ENCODE measurements around the gene MEIOC. TPM values are rescaled to one million over a fixed set of nuclear protein-coding genes. Genes with fewer than 3 reads are reported as not detected.

The MEIOC gene
- total RNA-seq, 2 experiments from 2014 or later = 0.16 to 0.25 TPM

- H3K27me3 Mint-ChIP-seq = peaks cover 36% of the 10 kb centered on the region
- H3K4me3 Mint-ChIP-seq = no peak overlapping the region
- TF ChIP-seq, protein P1, sequence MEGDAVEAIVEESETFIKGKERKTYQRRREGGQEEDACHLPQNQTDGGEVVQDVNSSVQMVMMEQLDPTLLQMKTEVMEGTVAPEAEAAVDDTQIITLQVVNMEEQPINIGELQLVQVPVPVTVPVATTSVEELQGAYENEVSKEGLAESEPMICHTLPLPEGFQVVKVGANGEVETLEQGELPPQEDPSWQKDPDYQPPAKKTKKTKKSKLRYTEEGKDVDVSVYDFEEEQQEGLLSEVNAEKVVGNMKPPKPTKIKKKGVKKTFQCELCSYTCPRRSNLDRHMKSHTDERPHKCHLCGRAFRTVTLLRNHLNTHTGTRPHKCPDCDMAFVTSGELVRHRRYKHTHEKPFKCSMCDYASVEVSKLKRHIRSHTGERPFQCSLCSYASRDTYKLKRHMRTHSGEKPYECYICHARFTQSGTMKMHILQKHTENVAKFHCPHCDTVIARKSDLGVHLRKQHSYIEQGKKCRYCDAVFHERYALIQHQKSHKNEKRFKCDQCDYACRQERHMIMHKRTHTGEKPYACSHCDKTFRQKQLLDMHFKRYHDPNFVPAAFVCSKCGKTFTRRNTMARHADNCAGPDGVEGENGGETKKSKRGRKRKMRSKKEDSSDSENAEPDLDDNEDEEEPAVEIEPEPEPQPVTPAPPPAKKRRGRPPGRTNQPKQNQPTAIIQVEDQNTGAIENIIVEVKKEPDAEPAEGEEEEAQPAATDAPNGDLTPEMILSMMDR (IDR thresholded peaks at IDR 0.05) = no peak
- H3K36me3 Mint-ChIP-seq (ENCODE audit: low read depth) = no peaks in the 10 kb centered on the region
- ATAC-seq (no peak), DNase-seq (no peak)
- H3K9me3 Mint-ChIP-seq = no peaks in the 10 kb centered on the region
- ChIA-PET POLR2A (no interaction called here), CTCF (no interaction called here)
- H3K27ac Mint-ChIP-seq = no peak overlapping the region
- intact Hi-C loops (cut with micrococcal nuclease) = no loop called here
- peaks cover 7% of the 10 kb centered on the region for H3K4me1 Mint-ChIP-seq (ENCODE audit: low read depth)
These were observed 3.5 kb upstream of the MEIOC start for GRCh38 chr17:44652727-44653126.

GRCh38 chr17:44653384-44653783, 2.9 kb upstream of the MEIOC start:
- Mint-ChIP-seq H3K27ac (no peak overlapping the region), H3K9me3 (no peaks in the 10 kb centered on the region), H3K36me3 (ENCODE audit: low read depth) (no peaks in the 10 kb centered on the region), H3K27me3 (peaks cover 32% of the 10 kb centered on the region), H3K4me1 (ENCODE audit: low read depth) (peaks cover 7% of the 10 kb centered on the region), H3K4me3 (no peak overlapping the region)
- ChIA-PET CTCF (interaction anchor here (1.8 kb wide), 1 partner anchor 10 kb away, joined by 5 read pairs; no protein-coding TSS in a partner anchor), POLR2A (no interaction called here)
- intact Hi-C loops (cut with micrococcal nuclease) = no loop called here
- no peak for ATAC-seq
- DNase-seq = no peak
- TF ChIP-seq, protein P1 (IDR thresholded peaks at IDR 0.05) = no peak

GRCh38 chr17:44653954-44654353, 2.3 kb upstream of the MEIOC start:
- H3K4me3 Mint-ChIP-seq = no peak overlapping the region
- H3K27me3 Mint-ChIP-seq = peaks cover 30% of the 10 kb centered on the region
- no peak overlapping the region for H3K27ac Mint-ChIP-seq
- no peaks in the 10 kb centered on the region for H3K36me3 Mint-ChIP-seq (ENCODE audit: low read depth)
- intact Hi-C loops (cut with micrococcal nuclease) = no loop called here
- CTCF ChIA-PET = interaction anchor here (1.8 to 2.5 kb wide), 2 partner anchors 10 to 17 kb away, joined by 5 to 9 read pairs; no protein-coding TSS in a partner anchor
- H3K4me1 Mint-ChIP-seq (ENCODE audit: low read depth) = peaks cover 7% of the 10 kb centered on the region
- no peak for ATAC-seq
- DNase-seq = no peak
- POLR2A ChIA-PET = no interaction called here
- no peaks in the 10 kb centered on the region for H3K9me3 Mint-ChIP-seq
- TF ChIP-seq, protein P1 (IDR thresholded peaks at IDR 0.05) = no peak

DNA sequence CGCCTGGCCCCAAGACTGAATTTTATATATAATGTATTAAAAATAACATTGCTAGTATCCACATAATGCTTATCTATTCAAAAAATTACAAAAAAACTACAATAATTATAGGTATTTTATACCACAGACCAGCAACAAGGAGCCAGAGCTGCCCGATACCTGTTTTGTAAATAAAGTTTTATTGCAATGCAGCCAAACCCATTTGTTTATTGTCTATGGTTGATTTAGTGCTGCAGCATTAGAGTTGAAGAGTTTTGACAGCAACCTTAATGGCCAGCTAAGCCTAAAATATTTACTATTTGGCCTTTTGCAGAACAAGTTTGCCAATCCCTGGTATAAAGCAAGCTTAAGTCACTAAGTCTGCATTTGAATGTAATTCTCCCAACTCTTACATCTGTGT, 5.6 kb downstream of the MEIOC start:
- Mint-ChIP-seq H3K4me3 (no peak overlapping the region), H3K27ac (no peak overlapping the region), H3K36me3 (ENCODE audit: low read depth) (no peaks in the 10 kb centered on the region), H3K9me3 (no peaks in the 10 kb centered on the region), H3K27me3 (peaks cover 10% of the 10 kb centered on the region), H3K4me1 (ENCODE audit: low read depth) (peaks cover 3% of the 10 kb centered on the region)
- intact Hi-C loops (cut with micrococcal nuclease) = no loop called here
- TF ChIP-seq, protein P1 (IDR thresholded peaks at IDR 0.05) = no peak
- POLR2A ChIA-PET = no interaction called here
- CTCF ChIA-PET = interaction anchor here (1.4 kb wide), 1 partner anchor 10 kb away, joined by 3 read pairs; no protein-coding TSS in a partner anchor
- ATAC-seq (no peak), DNase-seq (no peak)

DNA sequence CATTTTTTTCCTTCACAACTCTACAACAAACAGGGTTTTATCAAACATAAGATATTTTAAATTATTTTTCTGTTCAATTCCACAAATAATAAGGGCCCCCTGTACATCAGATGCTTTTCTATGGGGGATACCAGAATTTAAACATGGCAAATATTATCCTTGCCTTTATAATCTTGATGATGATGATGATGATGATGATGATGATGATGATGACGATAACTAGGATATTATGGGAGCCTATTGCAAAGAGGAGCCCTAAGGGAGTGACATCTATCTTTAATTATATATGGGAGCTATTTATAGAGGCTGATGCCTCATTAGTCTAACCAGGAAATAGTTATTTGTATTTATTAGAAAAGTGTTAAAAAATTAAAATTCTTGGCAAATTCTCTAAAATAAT, 6.8 kb downstream of the MEIOC start:
- ChIA-PET CTCF (interaction anchor here (1.4 kb wide), 1 partner anchor 9 kb away, joined by 3 read pairs; no protein-coding TSS in a partner anchor), POLR2A (no interaction called here)
- no peak for DNase-seq
- Mint-ChIP-seq H3K4me3 (no peak overlapping the region), H3K27me3 (peaks cover 6% of the 10 kb centered on the region), H3K4me1 (ENCODE audit: low read depth) (no peaks in the 10 kb centered on the region), H3K9me3 (no peaks in the 10 kb centered on the region), H3K27ac (no peak overlapping the region), H3K36me3 (ENCODE audit: low read depth) (no peaks in the 10 kb centered on the region)
- ATAC-seq = no peak
- TF ChIP-seq, protein P1 (IDR thresholded peaks at IDR 0.05) = no peak
- intact Hi-C loops (cut with micrococcal nuclease) = no loop called here

Measured in activated CD8-positive, alpha-beta T cell treated with anti-CD3 and anti-CD28 coated beads for 36 hours (primary cell).